OCI-LY3 (cell line): ENCODE measurements around the gene TCTN1.

ENCODE experiments used
- CTCF ChIP-seq: fragments of 200-600, 300-600 bp; sonication (generic); IDR thresholded peaks from 2 replicates; pipeline ENCODE4 v1.5.1; 2014; ENCODE audit warnings: antibody characterized with exemption, low read length, low read depth
- EZH2phosphoT487 ChIP-seq: fragments of 200-600 bp; shearing (Covaris generic); IDR thresholded peaks from 2 replicates; pipeline ENCODE4 v1.6.1; 2018; ENCODE audit warnings: antibody characterized with exemption, mixed run types, low read depth

DNA sequence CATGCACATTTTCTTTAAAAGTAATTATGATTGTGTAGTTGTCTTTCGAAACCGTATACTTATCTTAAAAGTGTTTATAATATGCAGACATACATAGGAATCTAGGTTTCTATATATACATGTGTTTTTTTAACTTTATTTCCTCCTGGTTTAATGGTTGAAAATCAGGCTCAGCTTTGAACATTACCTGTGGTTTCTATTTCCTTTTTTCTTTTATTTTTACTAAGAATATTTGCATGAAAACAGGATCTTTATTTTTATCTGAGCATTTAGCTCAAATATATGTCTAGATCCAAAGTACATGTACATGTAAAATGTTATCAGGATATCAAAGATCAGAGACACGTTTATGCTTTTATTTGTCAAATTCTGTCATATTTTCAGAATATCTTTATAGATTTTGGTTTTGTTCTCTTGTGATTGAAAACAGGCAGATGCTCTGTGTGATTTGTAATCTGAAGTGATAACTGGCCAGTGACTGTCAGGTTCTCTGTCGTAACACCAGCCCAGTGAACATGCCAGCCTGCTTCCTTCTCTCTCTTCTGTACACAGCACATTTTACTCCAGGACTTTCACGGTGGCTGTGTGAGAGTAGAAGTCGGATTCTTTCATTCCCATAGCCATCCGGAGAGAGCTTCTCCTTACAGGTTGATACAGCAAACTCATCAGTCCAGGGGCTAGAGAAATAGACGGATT is 13.7 kb downstream of the TCTN1 start:
- TF ChIP-seq CTCF, result no peak
- TF ChIP-seq EZH2phosphoT487, result no peak
